Prostate gland (tissue), 2 donors: ENCODE data around the gene TMEM134.

Source experiments
- POLR2A ChIP-seq: fragments of 450-650 bp; IDR thresholded peaks from one replicate; pipeline ENCODE4 v1.6.1; 2016; ENCODE audit warnings: antibody characterized with exemption, mild to moderate bottlenecking
- TF ChIP-seq, protein P1 (sequence below), 4 experiments: fragments of 200-600 bp in 2 of 4; fragments of 450-650 bp in 2 of 4; sonication (generic) in 2 of 4; IDR thresholded peaks; 1 replicate in 3 of 4; 2 replicates in 1 of 4; pipeline ENCODE4 v1.5.1; 2016 to 2019; ENCODE audit warnings: antibody characterized with exemption in 4 of 4, mild to moderate bottlenecking in 2 of 4, moderate library complexity in 2 of 4

GRCh38 chr11:67419325-67420049, 49.6 kb downstream of the TMEM134 start:
- TF ChIP-seq, protein P1, sequence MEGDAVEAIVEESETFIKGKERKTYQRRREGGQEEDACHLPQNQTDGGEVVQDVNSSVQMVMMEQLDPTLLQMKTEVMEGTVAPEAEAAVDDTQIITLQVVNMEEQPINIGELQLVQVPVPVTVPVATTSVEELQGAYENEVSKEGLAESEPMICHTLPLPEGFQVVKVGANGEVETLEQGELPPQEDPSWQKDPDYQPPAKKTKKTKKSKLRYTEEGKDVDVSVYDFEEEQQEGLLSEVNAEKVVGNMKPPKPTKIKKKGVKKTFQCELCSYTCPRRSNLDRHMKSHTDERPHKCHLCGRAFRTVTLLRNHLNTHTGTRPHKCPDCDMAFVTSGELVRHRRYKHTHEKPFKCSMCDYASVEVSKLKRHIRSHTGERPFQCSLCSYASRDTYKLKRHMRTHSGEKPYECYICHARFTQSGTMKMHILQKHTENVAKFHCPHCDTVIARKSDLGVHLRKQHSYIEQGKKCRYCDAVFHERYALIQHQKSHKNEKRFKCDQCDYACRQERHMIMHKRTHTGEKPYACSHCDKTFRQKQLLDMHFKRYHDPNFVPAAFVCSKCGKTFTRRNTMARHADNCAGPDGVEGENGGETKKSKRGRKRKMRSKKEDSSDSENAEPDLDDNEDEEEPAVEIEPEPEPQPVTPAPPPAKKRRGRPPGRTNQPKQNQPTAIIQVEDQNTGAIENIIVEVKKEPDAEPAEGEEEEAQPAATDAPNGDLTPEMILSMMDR (IDR thresholded peaks at IDR 0.05) = no peak
- TF ChIP-seq POLR2A = no peak
